Measurements from ENCODE around the gene CLEC10A.
"Not testable (repeated sequence)": the region's sequence is repeated elsewhere in the genome, so short reads cannot be mapped to it uniquely, and the experiment has no call there.

The CLEC10A gene

DNA sequence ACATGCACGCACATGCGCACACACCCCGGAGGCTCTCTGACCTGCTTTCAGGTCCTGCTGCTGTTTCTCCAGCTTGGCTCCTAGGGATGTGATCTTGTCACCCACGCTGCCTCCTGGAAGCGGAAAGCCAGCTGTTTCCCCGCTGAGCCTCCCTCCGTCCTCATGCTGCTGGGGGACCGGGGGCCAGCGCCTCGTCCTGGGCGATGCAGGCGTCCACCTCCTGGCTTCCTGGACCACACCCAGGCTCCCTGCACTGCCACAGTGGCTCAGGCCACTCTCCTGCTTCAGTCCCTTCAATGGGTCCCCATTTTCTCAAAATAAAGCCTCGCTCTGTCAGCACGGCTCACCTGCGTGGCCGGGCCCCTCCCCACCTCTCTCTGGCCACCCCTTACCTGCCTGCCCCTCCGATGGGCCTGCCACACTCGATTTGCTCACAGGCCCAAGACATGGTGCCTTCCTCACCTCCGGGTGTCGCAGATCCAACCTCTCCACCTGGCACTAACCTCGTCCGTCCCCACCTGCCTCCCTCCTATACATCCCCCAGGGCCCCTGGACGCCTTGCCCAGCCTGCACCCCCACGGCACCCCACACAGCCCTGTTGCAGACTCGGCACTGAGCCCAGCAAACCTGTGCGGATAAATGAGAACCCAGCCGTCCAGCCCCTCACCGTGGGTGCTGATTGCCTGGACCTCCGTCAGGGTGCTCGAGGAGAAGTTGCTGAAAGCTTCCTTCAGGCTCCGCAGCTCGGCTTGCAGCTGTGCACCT lies 27.9 kb upstream of the CLEC10A start:
- DNase-seq: no peak

DNA sequence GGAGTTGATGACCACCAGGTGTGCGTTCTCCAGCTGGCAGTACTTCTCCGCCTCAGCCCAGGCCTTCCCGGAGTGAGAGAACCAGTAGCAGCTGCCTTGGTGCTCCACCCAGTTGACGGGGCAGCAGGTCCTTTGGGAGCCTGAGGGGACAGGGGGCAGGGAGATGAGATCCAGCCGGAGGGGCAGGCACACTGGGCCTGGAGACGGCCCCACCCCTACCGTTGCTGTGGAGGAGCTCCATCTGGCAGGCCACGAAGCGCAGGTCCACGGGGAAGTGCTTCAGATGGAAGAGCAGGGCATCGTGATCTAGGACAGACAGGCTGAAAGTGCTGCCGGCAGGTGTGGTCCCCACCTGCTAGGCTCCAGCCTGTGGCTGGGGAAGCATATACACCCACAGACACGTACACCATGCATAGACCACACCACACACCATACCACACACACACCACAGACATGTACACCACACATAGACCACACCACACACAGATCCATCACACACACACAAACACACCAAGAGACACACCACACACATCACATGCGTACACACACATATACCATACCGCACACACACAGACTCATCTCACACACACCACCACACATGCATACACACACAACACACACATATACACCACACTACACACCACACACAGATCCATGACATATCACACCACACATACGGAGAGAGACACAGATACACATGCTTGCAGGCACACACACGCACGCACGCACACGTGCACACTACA lies 27.1 kb upstream of the CLEC10A start:
- DNase-seq: no peak

DNA sequence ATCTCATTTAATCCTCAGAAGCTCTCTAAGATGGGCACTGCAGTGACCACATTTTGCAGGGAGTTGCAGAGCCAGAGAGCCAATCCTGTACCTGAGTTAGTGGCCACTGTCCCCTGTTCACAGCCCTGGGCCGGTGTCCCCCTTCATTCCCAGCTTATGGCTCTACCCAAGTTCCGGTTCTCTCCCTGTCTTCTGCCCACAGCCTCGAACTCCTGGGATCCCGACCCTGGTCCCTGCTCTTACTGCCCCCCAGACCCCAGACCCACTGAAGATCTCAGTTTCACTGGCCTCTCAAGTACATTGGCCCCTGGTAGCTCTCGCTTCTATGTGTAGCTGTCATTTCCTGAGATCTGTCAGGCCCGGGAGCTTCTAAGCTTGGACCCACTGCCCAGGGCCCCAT lies 22.4 kb upstream of the CLEC10A start:
- DNase-seq: no peak

DNA sequence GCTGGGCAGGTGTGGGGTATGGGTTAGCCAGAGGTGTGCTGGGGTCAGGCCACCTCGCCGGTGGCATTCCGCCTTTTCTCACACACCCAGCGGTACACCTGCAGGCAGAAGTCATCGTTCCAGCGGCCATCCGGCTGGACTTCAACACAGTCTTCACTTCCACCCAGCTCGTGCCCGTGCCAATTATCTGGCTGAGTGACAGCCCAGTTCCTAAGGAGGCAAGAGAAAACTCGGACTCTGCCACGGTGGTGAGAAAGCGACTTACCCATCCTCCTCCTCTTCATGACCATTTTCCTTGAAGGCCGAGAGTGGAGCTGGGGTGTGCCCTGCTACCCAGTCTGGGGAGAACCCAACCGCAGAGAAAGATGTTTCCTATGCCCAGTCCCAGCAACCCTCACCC lies 21.5 kb upstream of the CLEC10A start:
- no peak for DNase-seq

DNA sequence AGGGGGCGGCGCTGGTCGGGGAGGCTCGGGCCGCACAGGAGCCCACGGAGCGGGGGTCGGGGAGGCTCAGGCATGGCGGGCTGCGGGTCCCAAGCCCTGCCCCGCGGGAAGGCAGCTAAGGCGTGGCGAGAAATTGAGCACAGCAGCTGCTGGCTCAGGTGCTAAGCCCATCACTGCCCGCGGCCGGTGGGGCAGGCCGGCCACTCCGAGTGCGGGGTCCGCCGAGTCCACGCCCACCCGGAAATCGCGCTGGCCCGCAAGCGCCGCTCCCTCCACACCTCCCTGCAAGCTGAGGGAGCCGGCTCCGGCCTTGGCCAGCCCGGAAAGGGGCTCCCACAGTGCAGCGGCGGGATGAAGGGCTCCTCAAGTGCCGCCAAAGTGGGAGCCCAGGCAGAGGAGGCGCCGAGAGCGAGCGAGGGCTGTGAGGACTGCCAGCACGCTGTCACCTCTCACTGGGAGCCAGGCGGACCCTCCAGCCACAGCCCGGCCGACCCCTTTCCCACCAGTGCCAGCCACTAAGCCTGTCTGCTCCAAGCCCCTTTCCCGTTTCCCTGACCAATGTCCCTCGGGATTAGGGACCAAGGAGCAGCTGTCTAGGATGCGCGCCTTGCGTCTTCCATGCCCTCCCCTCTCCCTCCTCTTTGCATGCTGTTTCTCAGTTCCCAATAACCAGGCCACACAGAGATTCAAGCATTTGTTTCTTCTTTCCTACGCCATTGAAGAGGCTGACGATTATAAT lies 20.8 kb upstream of the CLEC10A start:
- not testable (repeated sequence) for DNase-seq

DNA sequence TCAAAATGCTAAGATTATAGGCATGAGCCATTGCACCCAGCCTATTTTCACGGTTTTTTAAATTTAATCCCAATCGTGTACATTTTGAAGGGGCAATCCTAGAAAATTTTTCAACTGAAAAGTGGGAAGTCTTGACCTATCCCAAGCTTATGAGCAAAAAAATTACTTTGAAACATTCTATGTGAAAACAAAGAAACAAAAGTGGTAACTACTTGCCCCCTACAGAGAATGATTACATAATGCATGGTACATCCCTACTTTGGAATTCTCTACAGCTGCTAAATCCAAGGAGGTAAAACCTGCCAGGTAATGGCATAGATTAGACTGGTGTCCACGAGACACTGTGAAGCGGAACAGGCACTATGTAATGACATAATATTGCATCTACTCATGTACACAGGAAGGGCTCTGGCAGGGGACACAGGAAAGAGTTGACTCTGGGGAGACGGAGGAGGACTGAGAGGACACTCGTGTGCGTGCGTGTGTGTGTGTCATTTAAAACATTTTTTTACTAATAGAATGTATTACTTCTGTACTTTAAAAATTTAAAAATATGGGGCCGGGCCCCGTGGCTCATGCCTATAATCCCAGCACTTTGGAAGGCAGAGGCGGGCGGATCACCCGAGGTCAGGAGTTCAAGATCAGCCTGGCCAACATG lies 18.9 kb upstream of the CLEC10A start:
- no peak for DNase-seq

DNA sequence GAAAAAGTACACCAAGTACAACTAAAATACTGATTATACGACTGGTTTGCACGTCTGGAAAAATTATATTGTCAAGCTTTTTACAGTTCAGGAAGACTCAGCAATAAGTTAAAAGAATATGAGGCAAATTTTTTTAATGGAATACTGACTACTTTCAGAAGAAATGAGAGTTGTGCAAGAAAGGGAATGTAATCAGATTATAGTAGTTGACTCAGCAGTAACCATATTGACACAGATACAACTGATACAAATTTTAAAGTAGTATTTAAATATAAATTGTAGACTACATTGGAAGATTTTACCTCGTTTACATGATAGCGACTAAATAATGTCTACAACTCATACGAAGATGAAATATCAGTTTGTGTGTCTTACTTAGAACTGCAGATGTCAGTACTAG lies 17.9 kb upstream of the CLEC10A start:
- DNase-seq: no peak

DNA sequence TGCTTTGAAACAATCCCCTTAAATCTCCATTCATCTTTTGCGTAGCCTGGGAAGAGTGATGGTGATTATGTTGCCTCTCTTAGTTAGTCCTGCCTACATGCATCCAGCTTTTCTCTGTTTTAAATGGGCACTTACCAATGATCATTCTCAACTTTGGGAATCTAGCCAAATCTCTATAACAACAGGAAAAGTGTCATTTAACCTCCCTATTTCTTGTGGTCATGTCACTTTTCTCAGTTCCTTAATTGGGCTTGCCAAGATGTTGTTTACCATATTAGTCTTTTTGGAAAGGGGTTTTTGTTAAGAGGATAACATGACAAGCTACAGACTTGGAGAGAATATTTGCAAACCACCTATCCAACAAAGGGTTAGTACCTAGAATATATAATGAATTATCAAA lies 15.6 kb upstream of the CLEC10A start:
- no peak for DNase-seq

DNA sequence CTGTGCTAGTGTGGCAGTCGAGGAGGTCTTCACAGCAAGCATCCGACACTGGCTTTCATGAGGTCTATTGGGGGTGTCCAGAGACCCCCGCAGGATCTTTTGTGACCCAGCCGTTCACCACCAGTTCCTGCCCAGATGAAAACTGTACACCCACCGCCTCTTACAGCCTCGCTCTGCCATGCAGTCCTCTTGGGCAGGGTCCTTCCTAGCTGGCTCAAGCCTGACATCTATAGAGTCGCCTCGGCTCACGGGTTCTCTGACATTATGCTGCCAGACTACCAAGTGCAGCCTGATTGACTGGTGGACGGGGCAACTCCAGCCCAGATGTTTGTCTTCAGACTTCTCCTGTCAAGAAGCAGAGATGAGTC lies 14.6 kb upstream of the CLEC10A start:
- DNase-seq: no peak

DNA sequence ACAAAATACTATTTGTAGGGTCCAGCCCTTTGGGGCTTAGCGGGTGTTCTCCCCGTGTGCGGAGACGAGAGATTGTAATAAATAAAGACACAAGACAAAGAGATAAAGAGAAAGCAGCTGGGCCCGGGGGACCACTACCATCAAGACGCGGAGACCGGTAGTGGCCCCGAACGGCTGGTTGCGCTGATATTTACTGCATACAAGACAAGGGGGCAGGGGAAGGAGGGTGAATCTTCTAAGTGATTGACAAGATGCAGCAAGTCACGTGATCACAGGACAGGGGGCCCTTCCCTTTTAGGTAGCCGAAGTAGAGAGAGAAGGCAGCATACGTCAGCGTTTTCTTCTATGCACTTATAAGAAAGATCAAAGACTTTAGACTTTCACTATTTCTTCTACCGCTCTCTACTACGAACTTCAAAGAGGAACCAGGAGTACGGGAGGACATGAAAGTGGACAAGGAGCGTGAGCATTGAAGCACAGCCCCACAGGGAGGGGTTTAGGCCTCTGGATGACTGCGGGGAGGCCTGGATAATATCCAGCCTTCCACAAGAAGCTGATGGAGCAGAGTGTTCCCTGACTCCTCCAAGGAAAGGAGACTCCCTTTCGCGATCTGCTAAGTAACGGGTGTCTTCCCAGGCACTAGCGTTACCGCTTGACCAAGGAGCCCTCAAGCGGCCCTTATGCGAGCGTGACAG lies 11.4 kb upstream of the CLEC10A start:
- DNase-seq: not testable (repeated sequence)

DNA sequence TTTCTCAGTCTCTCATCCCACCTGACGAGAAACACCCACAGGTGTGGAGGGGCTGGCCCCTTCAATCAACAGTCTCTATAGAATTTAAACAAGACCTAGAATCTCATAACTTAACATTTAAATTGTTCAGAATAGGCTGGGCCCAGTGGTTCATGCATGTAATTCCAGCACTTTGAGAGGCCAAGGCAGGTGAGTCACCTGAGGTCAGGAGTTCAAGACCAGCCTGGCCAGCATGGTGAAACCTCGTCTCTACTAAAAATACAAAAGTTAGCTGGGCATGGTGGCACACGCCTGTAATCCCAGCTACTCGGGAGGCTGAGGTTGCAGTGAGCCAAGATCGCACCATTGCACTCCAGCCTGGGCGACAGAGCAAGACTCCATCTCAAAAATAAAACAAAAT lies 9.5 kb upstream of the CLEC10A start:
- DNase-seq: not testable (repeated sequence)

DNA sequence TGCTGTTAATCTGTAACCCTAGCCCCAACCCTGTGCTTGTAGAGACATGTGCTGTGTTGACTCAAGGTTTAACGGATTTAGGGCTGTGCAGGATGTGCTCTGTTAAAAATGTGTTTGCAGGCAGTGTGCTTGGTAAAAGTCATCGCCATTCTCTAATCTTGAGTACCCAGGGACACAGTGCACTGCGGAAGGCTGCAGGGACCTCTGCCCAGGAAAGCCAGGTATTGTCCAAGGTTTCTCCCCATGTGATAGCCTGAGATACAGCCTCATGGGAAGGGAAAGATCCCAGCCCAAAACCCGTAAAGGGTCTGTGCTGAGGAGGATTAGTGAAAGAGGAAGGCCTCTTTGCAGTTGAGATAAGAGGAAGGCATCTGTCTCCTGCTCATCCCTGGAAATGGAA lies 8.4 kb upstream of the CLEC10A start:
- DNase-seq: not testable (repeated sequence)

DNA sequence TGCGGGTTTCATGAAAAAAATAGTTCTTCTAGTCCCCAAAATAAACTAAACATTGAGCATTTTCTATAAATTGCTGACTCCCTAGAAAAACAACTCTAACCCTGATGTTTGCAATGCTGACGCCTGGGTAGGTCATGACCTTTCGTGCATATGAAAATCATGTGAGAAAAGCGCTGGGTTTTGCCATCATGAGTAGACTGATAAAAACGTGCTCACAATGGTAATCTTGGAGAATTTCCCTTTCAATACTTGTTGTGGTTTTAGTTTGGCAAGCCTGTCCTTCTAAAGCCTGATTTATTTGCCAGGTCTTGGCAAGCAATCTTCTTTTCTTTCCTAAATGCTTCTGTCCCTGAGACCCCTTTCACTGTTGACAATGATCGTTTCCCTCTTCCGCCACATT lies 4.0 kb upstream of the CLEC10A start:
- DNase-seq: no peak

DNA sequence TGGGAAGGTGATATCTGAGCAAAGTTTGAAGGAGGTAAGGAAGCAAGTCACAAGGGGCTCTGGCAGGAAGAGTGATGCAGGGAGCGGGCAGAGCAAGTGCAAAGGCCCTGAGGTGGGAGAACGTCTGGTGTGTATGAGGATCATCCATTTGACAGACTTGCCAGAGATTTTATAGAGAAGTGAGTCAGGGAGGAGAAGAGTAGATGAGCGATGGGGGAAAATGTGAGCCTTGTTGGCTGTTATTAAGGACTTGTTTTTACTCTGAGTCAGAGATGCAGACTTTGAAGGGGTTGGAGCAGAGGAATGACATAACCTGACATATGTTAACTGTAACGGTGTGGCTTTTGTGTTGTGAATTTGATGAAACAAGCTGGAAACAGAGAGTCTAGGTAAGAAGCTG lies 3.5 kb upstream of the CLEC10A start:
- DNase-seq: no peak

DNA sequence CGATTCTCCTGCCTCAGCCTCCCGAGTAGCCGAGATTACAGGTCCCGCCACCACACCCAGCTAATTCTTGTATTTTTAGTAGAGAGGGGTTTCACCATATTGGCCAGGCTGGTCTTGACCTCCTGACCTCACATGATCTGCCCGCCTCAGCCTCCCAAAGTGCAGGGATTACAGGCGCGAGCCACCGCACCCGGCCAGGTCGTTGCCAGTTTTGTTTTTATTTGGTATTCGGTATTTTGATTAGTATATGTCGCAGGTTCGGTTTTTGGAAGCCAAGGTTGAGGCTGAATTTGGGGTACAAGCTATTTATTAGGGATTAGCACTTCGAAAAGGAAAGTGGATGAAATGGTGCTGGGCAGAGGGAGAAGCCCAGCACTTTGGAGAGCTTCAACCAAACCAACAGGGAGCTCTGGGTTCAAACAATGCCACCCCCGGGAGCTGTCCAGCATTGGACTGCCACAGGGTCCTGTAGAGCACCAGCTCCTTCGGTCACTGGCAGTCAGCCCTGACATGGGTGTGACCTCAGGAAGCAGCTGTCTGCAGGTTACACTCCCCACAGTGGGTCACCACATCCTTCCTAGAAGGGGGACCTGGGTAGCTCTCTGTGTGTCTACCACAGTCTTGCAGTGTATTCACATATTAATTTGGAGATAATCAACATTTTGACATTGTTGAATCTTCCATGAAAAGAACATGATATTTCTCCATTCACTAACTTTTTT lies 1.5 kb upstream of the CLEC10A start:
- DNase-seq: no peak

DNA sequence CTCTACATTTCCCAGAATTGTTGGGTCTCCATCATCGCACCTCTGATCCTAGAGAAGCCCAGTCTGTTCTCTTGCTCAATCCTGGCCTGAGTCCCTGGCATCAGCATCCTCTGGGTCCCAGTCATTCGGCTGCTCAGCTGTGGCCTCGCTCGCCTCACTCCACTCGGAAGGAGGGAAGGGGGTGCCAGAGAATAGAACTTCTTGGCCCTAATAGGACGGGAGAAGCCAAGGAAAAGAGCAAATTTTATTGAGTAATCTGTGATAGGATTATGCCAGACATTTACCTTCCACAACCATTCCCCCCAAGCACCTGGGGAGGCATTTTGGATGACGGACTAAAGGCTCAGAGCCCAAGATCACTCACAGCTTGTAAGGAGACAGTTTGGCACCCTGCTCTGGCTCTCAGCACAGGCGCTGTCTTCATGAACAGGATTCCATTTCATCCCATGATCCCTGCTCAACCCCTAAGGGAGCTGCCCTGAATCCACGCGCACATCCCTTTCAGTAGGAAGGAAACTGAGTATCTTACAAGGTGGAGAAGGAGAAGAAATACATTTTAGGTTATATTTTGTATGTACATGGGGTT lies 498 bp upstream of the CLEC10A start:
- no peak for DNase-seq

DNA sequence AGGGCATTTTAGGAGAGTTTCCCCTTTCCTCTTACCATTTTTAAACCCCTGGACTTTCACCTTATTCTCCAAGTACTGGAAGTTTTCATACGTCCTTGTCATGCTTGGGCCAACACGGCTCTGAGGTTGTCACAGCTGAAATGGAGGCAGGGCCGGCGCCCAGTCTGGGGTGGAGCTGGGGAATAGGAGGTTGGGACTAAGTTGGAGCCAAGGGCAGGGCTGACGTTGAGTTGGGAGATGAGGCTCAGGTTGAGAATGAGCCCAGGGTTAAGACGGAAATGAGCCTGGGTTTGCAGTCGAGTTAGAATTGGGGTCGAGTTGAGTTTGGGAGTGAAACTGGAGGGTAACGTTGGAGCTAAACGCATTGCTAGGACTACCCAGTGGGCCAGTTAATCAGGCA lies 1.3 kb downstream of the CLEC10A start:
- DNase-seq: no peak

DNA sequence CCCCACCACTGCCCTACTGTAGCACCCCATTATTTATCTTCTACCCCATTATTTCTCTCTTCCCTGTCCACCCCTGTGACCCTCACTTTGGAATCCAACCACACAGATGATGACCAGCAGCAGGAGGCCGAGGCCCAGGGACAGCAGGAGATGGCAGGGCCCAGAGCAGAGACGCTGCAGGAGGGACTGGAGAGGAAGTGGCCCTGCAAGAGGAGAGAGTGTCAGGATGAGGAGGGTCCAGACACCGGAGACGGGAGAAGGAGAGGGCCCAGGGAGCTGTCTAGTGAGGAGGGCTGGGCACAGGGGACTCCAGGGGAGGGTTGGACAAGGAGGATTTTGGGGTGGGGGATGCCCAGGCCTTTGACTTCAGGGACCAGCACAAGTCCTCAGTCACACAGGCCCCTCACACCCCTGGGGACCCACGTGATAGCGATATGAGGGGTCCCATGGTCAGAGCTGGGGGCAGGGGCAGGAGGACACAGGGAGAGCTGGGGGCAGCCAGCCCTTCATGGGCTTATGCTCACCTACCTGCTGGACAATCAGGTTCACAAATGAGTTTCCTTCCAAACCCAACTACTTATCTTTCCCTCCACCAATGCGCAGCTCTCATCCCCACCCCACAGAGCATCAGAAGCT lies 2.0 kb downstream of the CLEC10A start:
- no peak for DNase-seq

DNA sequence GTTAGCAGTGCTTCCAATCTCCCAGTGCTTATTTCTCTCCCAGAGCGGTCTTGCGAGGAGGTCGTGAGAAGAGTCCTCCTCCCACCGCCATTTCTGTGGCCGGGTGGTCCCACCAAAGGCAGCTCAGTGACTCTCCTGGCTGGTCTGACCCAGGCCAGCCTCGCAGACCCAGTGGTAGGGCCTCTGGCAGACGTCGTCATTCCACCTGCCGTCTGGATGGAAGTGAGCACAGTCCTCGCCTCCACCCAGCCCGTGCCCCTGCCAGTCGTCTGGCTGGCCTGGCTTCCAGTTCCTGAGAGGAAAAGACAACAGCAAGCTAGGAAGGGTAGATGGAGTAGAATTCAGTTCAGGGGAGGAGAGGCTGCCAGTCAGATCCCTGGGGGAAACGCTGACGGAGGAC lies 5.1 kb downstream of the CLEC10A start:
- no peak for DNase-seq

DNA sequence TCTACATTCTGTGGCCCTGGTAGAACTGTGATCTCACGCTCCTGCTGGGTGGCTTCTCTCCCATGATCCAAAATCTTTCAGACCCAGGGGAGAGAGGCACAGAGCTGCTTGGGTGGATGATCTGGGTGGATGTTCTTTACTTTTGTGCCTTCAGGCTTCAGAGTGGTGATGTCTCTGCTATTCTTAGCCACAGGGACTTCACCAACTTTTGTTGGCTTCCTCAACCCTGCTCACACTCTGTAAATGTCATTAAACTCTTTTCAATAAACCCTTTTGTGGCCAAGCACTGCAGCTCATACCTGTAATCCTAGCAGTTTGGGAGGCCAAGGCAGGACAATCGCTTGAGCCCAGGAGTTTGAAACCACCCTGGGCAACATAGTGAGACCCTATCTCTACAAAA lies 7.6 kb downstream of the CLEC10A start:
- no peak for DNase-seq

DNA sequence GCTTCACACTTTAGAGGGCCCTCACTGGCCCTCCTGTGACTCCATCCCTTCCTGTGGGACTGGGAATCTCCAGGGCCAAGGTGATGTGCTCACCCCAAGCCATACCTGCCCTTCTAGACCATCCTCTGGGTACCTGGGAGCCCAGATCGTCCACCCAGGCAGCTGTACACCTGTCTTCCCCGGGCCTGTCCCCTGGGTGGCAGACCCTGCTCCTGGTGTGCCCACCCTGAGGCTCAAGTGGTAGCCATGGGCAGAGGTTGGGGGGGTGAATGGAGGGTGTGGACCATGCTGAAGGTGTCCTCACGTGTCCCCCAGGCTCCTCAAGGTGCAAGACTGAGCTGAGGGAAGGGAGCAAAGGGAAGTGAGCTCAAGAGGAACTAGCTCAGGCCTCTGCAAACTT lies 9.3 kb downstream of the CLEC10A start:
- DNase-seq: no peak

All from retina (tissue), 1 donor.